SK-N-SH treated with all-trans-retinoic acid at 6 μM for 48 hours (cell line): ENCODE data around the gene CDC16.

ENCODE experiments used
- ATAC-seq: fragments of 200-7000 bp; cut with Tn5 transposase; 3 replicates; pipeline ENCODE4 v1.9.1; 2020; ENCODE audit warnings: mild to moderate bottlenecking, moderate library complexity
- BACH2 ChIP-seq: fragments of 250-450 bp; sonication (Bioruptor Pico); IDR thresholded peaks from 2 replicates; pipeline ENCODE4 v1.9.0; 2021; ENCODE audit warnings: mild to moderate bottlenecking, borderline replicate concordance
- CREB5 ChIP-seq: fragments of 250-450 bp; sonication (Bioruptor Pico); IDR thresholded peaks from 2 replicates; pipeline ENCODE4 v1.5.1; 2020; ENCODE audit warnings: low read depth, mild to moderate bottlenecking, moderate library complexity
- CSDC2 ChIP-seq: fragments of 250-450 bp; sonication (Bioruptor Pico); IDR thresholded peaks from 2 replicates; pipeline ENCODE4 v1.5.0; 2020; ENCODE audit warnings: mild to moderate bottlenecking, moderate library complexity
- ESRRG ChIP-seq: fragments of 250-450 bp; sonication (Bioruptor Pico); IDR thresholded peaks from 2 replicates; pipeline ENCODE4 v1.6.1; 2021; ENCODE audit warnings: mild to moderate bottlenecking
- GLIS3 ChIP-seq: fragments of 250-450 bp; sonication (Bioruptor Pico); IDR thresholded peaks from 2 replicates; pipeline ENCODE4 v1.5.0; 2020; ENCODE audit warnings: mild to moderate bottlenecking, moderate library complexity
- ISL1 ChIP-seq: fragments of 250-450 bp; sonication (Bioruptor Pico); IDR thresholded peaks from 2 replicates; pipeline ENCODE4 v2.1.2; 2022; ENCODE audit warnings: mild to moderate bottlenecking, moderate library complexity
- OSR1 ChIP-seq: fragments of 250-450 bp; sonication (Bioruptor Pico); IDR thresholded peaks from 2 replicates; pipeline ENCODE4 v1.8.0; 2022; ENCODE audit warnings: moderate library complexity, mild to moderate bottlenecking, inconsistent platforms
- PATZ1 ChIP-seq: fragments of 250-450 bp; sonication (Bioruptor Pico); IDR thresholded peaks from 2 replicates; pipeline ENCODE4 v1.8.0; 2020; ENCODE audit warnings: mild to moderate bottlenecking, moderate library complexity, borderline replicate concordance
- POU6F1 ChIP-seq: fragments of 250-450 bp; sonication (Bioruptor Pico); IDR thresholded peaks from 2 replicates; pipeline ENCODE4 v1.8.0; 2021; ENCODE audit warnings: low read depth, mild to moderate bottlenecking, moderate library complexity, borderline replicate concordance
- PPARA ChIP-seq: fragments of 250-450 bp; sonication (Bioruptor Pico); IDR thresholded peaks from 2 replicates; pipeline ENCODE4 v1.5.0; 2020; ENCODE audit warnings: mild to moderate bottlenecking, borderline replicate concordance
- RARB ChIP-seq: fragments of 250-450 bp; sonication (Bioruptor Pico); IDR thresholded peaks from 2 replicates; pipeline ENCODE4 v1.8.0; 2021; ENCODE audit warnings: mild to moderate bottlenecking, moderate library complexity
- SNAI2 ChIP-seq: fragments of 250-450 bp; sonication (Bioruptor Pico); IDR thresholded peaks from 2 replicates; pipeline ENCODE4 v1.5.0; 2020; ENCODE audit warnings: mild to moderate bottlenecking, moderate library complexity
- TCF4 ChIP-seq: fragments of 250-450 bp; sonication (Bioruptor Pico); IDR thresholded peaks from 2 replicates; pipeline ENCODE4 v1.8.0; 2021; ENCODE audit warnings: mild to moderate bottlenecking, moderate library complexity, borderline replicate concordance
- TOX ChIP-seq: fragments of 250-450 bp; sonication (Bioruptor Pico); IDR thresholded peaks from 2 replicates; pipeline ENCODE4 v1.8.0; 2021; ENCODE audit warnings: mild to moderate bottlenecking, moderate library complexity, borderline replicate concordance
- ZC3H10 ChIP-seq: fragments of 250-450 bp; sonication (Bioruptor Pico); IDR thresholded peaks from 2 replicates; pipeline ENCODE4 v1.5.1; 2021; ENCODE audit warnings: mild to moderate bottlenecking, moderate library complexity
- ZFP3 ChIP-seq: fragments of 250-450 bp; sonication (Bioruptor Pico); IDR thresholded peaks from 2 replicates; pipeline ENCODE4 v1.5.0; 2020; ENCODE audit warnings: mild to moderate bottlenecking, moderate library complexity
- ZFP30 ChIP-seq: fragments of 450-650 bp; formaldehyde crosslinking; IDR thresholded peaks from 2 replicates; pipeline ENCODE4 v1.5.0; 2022; ENCODE audit warnings: mild to moderate bottlenecking, moderate library complexity
- ZNF565 ChIP-seq: fragments of 450-650 bp; formaldehyde crosslinking; conservative IDR thresholded peaks from 2 replicates; pipeline ENCODE4 v1.5.0; 2020; ENCODE audit warnings: low read depth, mild to moderate bottlenecking, moderate library complexity
- ZNF70 ChIP-seq: fragments of 450-650 bp; formaldehyde crosslinking; IDR thresholded peaks from 2 replicates; pipeline ENCODE4 v1.5.0; 2020; ENCODE audit warnings: mild to moderate bottlenecking, moderate library complexity
- ZNF8 ChIP-seq: fragments of 450-650 bp; formaldehyde crosslinking; IDR thresholded peaks from 2 replicates; pipeline ENCODE4 v1.5.0; 2020; ENCODE audit warnings: mild to moderate bottlenecking, moderate library complexity
- TF ChIP-seq, protein P1 (sequence below): fragments of 250-450 bp; sonication (Bioruptor Pico); IDR thresholded peaks from 2 replicates; pipeline ENCODE4 v1.5.1; 2021; ENCODE audit warnings: mild to moderate bottlenecking, moderate library complexity

Gene CDC16

DNA sequence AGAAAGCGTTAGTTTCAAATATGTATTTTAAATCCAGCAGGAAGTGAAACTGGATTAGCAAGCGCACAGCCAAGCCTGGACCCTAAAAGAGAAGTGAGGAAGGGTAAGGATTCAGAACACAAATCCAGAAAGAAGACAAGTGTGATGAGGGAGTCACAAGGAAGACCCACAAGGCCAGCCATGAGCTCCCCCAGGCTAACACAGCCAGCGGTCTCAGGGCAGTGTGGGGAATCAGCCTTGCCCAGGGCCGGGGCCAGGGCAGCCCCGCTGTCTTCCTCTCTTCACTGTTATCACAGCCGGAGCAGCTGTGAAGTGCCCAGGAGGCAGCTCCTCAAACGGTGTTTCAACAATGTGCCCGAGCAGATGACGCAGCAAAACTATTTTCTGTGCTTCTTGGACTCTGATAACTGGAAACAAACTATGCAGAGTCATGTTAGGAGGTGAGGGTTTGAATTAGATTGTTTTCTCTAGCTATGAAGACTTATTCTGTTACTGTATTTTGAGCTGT lies 12.2 kb upstream of the CDC16 start:
- TF ChIP-seq ESRRG (CRISPR knock-in tag) (no peak), ZFP3 (CRISPR knock-in tag) (no peak), ZNF70 (CRISPR knock-in tag) (no peak), ISL1 (no peak), GLIS3 (CRISPR knock-in tag) (no peak), RARB (CRISPR knock-in tag) (no peak), PATZ1 (CRISPR knock-in tag) (no peak), ZNF565 (CRISPR knock-in tag) (no peak), BACH2 (CRISPR knock-in tag) (no peak), TOX (no peak), ZNF8 (no peak), PPARA (CRISPR knock-in tag) (no peak)
- TF ChIP-seq, protein P1, sequence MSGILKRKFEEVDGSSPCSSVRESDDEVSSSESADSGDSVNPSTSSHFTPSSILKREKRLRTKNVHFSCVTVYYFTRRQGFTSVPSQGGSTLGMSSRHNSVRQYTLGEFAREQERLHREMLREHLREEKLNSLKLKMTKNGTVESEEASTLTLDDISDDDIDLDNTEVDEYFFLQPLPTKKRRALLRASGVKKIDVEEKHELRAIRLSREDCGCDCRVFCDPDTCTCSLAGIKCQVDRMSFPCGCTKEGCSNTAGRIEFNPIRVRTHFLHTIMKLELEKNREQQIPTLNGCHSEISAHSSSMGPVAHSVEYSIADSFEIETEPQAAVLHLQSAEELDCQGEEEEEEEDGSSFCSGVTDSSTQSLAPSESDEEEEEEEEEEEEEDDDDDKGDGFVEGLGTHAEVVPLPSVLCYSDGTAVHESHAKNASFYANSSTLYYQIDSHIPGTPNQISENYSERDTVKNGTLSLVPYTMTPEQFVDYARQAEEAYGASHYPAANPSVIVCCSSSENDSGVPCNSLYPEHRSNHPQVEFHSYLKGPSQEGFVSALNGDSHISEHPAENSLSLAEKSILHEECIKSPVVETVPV (CRISPR knock-in tag), result no peak
- ATAC-seq, result no peak

- TF ChIP-seq ZNF70 (CRISPR knock-in tag), result no peak
- TF ChIP-seq BACH2 (CRISPR knock-in tag), result no peak
- no peak for TF ChIP-seq PATZ1 (CRISPR knock-in tag)
- no peak for ATAC-seq
These were observed 10.5 kb upstream of the CDC16 start for GRCh38 chr13:114224201-114224600.

DNA sequence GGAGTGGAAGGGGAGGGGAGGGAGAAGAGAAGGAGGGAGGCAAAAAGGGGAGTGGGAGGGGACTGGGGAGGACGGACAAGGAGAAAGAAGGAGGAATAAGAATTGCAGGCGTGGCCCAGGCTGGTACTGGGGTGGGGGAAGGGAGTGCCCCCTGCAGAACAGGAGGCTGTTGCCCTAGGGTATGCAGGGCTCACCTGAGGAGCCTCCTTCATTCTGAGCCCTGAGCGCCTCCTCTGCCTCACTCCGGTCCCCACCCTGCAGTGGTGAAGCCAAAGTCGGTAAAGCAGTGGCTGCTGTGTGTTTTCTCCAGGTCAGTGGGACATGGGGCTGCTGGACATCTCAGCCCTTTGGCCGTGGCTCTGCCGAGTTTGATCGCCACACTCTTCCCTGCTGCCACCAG lies 9.1 kb upstream of the CDC16 start:
- TF ChIP-seq ZNF70 (CRISPR knock-in tag) (no peak), ISL1 (no peak), GLIS3 (CRISPR knock-in tag) (no peak), ZNF565 (CRISPR knock-in tag) (no peak), RARB (CRISPR knock-in tag) (no peak), BACH2 (CRISPR knock-in tag) (no peak), CREB5 (CRISPR knock-in tag) (no peak), ZC3H10 (CRISPR knock-in tag) (no peak)
- ATAC-seq, result peak; percentile 7; the same call in 2 of the 3 replicates

DNA sequence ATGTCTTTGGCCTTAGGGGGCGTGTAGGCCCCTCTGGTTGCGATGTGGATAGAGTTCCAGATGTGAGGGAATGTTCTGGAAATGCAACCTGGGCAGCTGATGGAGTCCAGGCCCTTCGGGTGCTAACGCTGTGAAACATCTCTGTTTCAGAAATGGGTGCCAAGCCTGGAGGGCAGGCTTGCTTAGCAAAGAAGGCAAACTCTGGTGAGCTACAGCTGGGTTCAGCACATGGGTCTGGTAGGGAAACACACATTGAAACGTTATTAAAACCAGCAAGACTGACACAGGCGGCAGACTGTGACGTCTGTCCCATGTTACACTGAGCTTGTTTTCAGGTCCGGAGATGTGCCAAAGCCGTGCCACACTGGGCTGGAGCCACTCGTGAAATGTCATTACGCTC lies 8.6 kb upstream of the CDC16 start:
- TF ChIP-seq RARB (CRISPR knock-in tag) (no peak), CREB5 (CRISPR knock-in tag) (no peak), CSDC2 (CRISPR knock-in tag) (no peak), GLIS3 (CRISPR knock-in tag) (no peak), PPARA (CRISPR knock-in tag) (no peak), TOX (no peak), POU6F1 (no peak), ZNF565 (CRISPR knock-in tag) (no peak), SNAI2 (CRISPR knock-in tag) (no peak), ZNF70 (CRISPR knock-in tag) (no peak), OSR1 (CRISPR knock-in tag) (no peak), PATZ1 (CRISPR knock-in tag) (no peak), ZFP30 (CRISPR knock-in tag) (no peak), ZC3H10 (CRISPR knock-in tag) (no peak), BACH2 (CRISPR knock-in tag) (no peak), TCF4 (no peak)
- TF ChIP-seq, protein P1 (CRISPR knock-in tag), result no peak

More for the DNA sequence above, 8.6 kb upstream of the CDC16 start:
- ATAC-seq, result no peak; the same call in 1 of the 3 replicates
